22Rv1 (cell line): Measurements from ENCODE around the gene IQSEC3.

Experiments
- CTCF ChIP-seq: fragments of 450-650 bp; IDR thresholded peaks from 2 replicates; pipeline ENCODE4 v1.5.1; 2017; ENCODE audit warnings: mild to moderate bottlenecking
- ZFX ChIP-seq: fragments of 450-650 bp; IDR thresholded peaks from 2 replicates; pipeline ENCODE4 v1.6.1; 2017; ENCODE audit warnings: antibody characterized with exemption, borderline replicate concordance

GRCh38 chr12:113347-113746 lies 46.8 kb downstream of the IQSEC3 start:
- TF ChIP-seq CTCF (no peak), ZFX (no peak)
